ENCODE results near the gene TEDC1.
A peak's percentile ranks its signal among the peaks of the same experiment; 100 is the strongest.

The TEDC1 gene

GRCh38 chr14:105474483-105475268, 16.4 kb upstream of the TEDC1 start, which contains the start of gene CRIP2:
Gene CRIP2 (plus strand): TSS chr14:105474821. CDS start chr14:105474863, 42 bp downstream.
- DNase-seq, result peak; percentile 34

GRCh38 chr14:105475269-105476096, 15.6 kb upstream of the TEDC1 start:
- DNase-seq, result no peak

- DNase-seq, result no peak
Observed at GRCh38 chr14:105476097-105476830, 14.8 kb upstream of the TEDC1 start.

- no peak for DNase-seq
Observed at GRCh38 chr14:105476831-105477659, 14.0 kb upstream of the TEDC1 start.

- DNase-seq, result peak; percentile 37
Observed at GRCh38 chr14:105477660-105478397, 13.2 kb upstream of the TEDC1 start.

GRCh38 chr14:105478398-105479251, 12.4 kb upstream of the TEDC1 start:
- no peak for DNase-seq

- no peak for DNase-seq
Observed at GRCh38 chr14:105479431-105480158, 11.5 kb upstream of the TEDC1 start.

GRCh38 chr14:105480199-105480746, 10.8 kb upstream of the TEDC1 start:
- DNase-seq, result no peak

- DNase-seq, result peak; percentile 87
Observed at GRCh38 chr14:105480807-105481801, 9.9 kb upstream of the TEDC1 start.

GRCh38 chr14:105481886-105482457, 9.1 kb upstream of the TEDC1 start:
- DNase-seq, result peak; percentile 82

- no peak for DNase-seq
Observed at GRCh38 chr14:105482486-105483110, 8.4 kb upstream of the TEDC1 start.

- no peak for DNase-seq
Observed at GRCh38 chr14:105483300-105484068, 7.6 kb upstream of the TEDC1 start.

GRCh38 chr14:105484069-105484996, 6.7 kb upstream of the TEDC1 start:
- peak; percentile 40 for DNase-seq

GRCh38 chr14:105484997-105485393, 6.1 kb upstream of the TEDC1 start:
- no peak for DNase-seq

GRCh38 chr14:105485739-105486162, 5.3 kb upstream of the TEDC1 start:
- peak; percentile 40 for DNase-seq

All from activated naive CD4-positive, alpha-beta T cell treated with anti-CD3 and anti-CD28 coated beads, Interleukin-2, amount 50 U/mL, for 16 hours (primary cell).